GM23338 (cell line): ENCODE results near the gene DHRS12. TPM values are rescaled to one million over a fixed set of nuclear protein-coding genes. Genes with fewer than 3 reads are reported as not detected.

Experiments used
- ATAC-seq: fragments of 200-7000 bp; cut with Tn5 transposase; 3 replicates; pipeline ENCODE4 v1.9.1; 2020
- DNase-seq: peaks from one replicate; pipeline ENCODE4 v3.0.0-alpha.2; 2015; ENCODE audit warnings: low spot score
- H2AFZ ChIP-seq: fragments of 200-600 bp; sonication (generic); 2 replicates; pipeline ENCODE4 v1.8.0; 2016; ENCODE audit warnings: antibody characterized with exemption, mild to moderate bottlenecking, moderate library complexity
- H3F3A ChIP-seq: fragments of 200-600 bp; sonication (generic); replicated peaks from 2 replicates; pipeline ENCODE4 v1.8.0; 2017; ENCODE audit warnings: antibody characterized with exemption, mixed run types, low read depth
- H3K27ac ChIP-seq: fragments of 200-600 bp; sonication (generic); 2 replicates; pipeline ENCODE4 v1.6.1; 2016; ENCODE audit warnings: low read depth
- H3K27me3 ChIP-seq: fragments of 200-600 bp; sonication (generic); 2 replicates; pipeline ENCODE4 v1.8.0; 2016; ENCODE audit warnings: mild to moderate bottlenecking, mixed run types, moderate library complexity; ENCODE audit not compliant: insufficient read depth
- H3K36me3 ChIP-seq: fragments of 200-600 bp; sonication (generic); 2 replicates; pipeline ENCODE4 v1.8.0; 2016; ENCODE audit warnings: mild to moderate bottlenecking; ENCODE audit not compliant: insufficient read depth
- H3K4me1 ChIP-seq: fragments of 200-600 bp; sonication (generic); 2 replicates; pipeline ENCODE4 v1.8.0; 2016; ENCODE audit warnings: mild to moderate bottlenecking, moderate library complexity; ENCODE audit not compliant: insufficient read depth
- H3K4me2 ChIP-seq: fragments of 200-600 bp; sonication (generic); 2 replicates; pipeline ENCODE4 v1.7.1; 2017; ENCODE audit warnings: mixed run types
- H3K4me3 ChIP-seq: fragments of 200-600 bp; sonication (generic); 2 replicates; pipeline ENCODE4 v1.6.1; 2016; ENCODE audit warnings: mixed run types
- H3K79me2 ChIP-seq: fragments of 200-600 bp; sonication (generic); replicated peaks from 2 replicates; pipeline ENCODE4 v1.8.0; 2017; ENCODE audit warnings: mild to moderate bottlenecking; ENCODE audit not compliant: insufficient read depth
- H3K9me2 ChIP-seq: fragments of 200-600 bp; sonication (generic); 2 replicates; pipeline ENCODE4 v1.8.0; 2017; ENCODE audit not compliant: insufficient read depth
- H4K20me1 ChIP-seq: fragments of 200-600 bp; sonication (generic); replicated peaks from 2 replicates; pipeline ENCODE4 v1.8.0; 2017; ENCODE audit warnings: mild to moderate bottlenecking; ENCODE audit not compliant: insufficient read depth
- H3K27ac Mint-ChIP-seq: 2 replicates; pipeline ENCODE4 v1.8.0; 2020; ENCODE audit warnings: inconsistent platforms, mild to moderate bottlenecking, moderate library complexity, mixed read lengths
- H3K27me3 Mint-ChIP-seq: 3 replicates; pipeline ENCODE4 v1.8.0; 2022; ENCODE audit warnings: low read depth, mild to moderate bottlenecking, moderate library complexity, mixed read lengths, inconsistent platforms; ENCODE audit not compliant: insufficient read depth, poor library complexity
- H3K36me3 Mint-ChIP-seq: 3 replicates; pipeline ENCODE4 v1.8.0; 2021; ENCODE audit warnings: low read depth, mild to moderate bottlenecking, inconsistent platforms, moderate library complexity, mixed read lengths
- H3K4me1 Mint-ChIP-seq: 3 replicates; pipeline ENCODE4 v1.8.0; 2020; ENCODE audit warnings: mild to moderate bottlenecking, inconsistent platforms, mixed read lengths
- H3K4me3 Mint-ChIP-seq: 3 replicates; pipeline ENCODE4 v1.8.0; 2021; ENCODE audit warnings: moderate library complexity, mild to moderate bottlenecking, inconsistent platforms, mixed read lengths
- H3K9me3 Mint-ChIP-seq: 3 replicates; pipeline ENCODE4 v1.8.0; 2020; ENCODE audit warnings: moderate library complexity, mild to moderate bottlenecking, inconsistent platforms, mixed read lengths
- CREB1 ChIP-seq: fragments of 250-450 bp; sonication (Bioruptor Pico); IDR thresholded peaks from 2 replicates; pipeline ENCODE4 v1.5.0; 2020; ENCODE audit warnings: low read depth, mild to moderate bottlenecking, moderate library complexity
- CTCF ChIP-seq, 2 experiments: fragments of 200-600 bp in 1 of 2; sonication (generic) in 1 of 2; conservative IDR thresholded peaks; 2 replicates each; pipeline versions ENCODE4 v1.5.1 to v1.6.1; 2016 to 2017; ENCODE audit warnings: antibody characterized with exemption in 2 of 2, low read depth in 2 of 2, mild to moderate bottlenecking in 2 of 2, moderate library complexity in 1 of 2
- ETS1 ChIP-seq: IDR thresholded peaks from 2 replicates; pipeline ENCODE4 v1.6.1; 2016; ENCODE audit warnings: antibody characterized with exemption
- EZH2 ChIP-seq: fragments of 200-600 bp; sonication (generic); IDR thresholded peaks from one replicate; pipeline ENCODE4 v1.8.0; 2017; ENCODE audit warnings: antibody characterized with exemption, mild to moderate bottlenecking, low read depth; ENCODE audit not compliant: unreplicated experiment
- EZH2phosphoT487 ChIP-seq: fragments of 200-600 bp; sonication (generic); IDR thresholded peaks from one replicate; pipeline ENCODE4 v1.8.1; 2018; ENCODE audit warnings: antibody characterized with exemption; ENCODE audit not compliant: unreplicated experiment
- JUNB ChIP-seq: IDR thresholded peaks from one replicate; pipeline ENCODE4 v1.6.1; 2016; ENCODE audit warnings: antibody characterized with exemption; ENCODE audit not compliant: unreplicated experiment
- NANOG ChIP-seq: IDR thresholded peaks from 2 replicates; pipeline ENCODE4 v1.6.1; 2016; ENCODE audit warnings: antibody characterized with exemption, borderline replicate concordance
- POLR2AphosphoS5 ChIP-seq: IDR thresholded peaks from 2 replicates; pipeline ENCODE4 v1.6.1; 2016; ENCODE audit warnings: antibody characterized with exemption, low read depth
- REST ChIP-seq: IDR thresholded peaks from one replicate; pipeline ENCODE4 v1.6.1; 2018; ENCODE audit warnings: antibody characterized with exemption; ENCODE audit not compliant: unreplicated experiment
- STAT1 ChIP-seq: IDR thresholded peaks from one replicate; pipeline ENCODE4 v1.6.1; 2016; ENCODE audit warnings: antibody characterized with exemption; ENCODE audit not compliant: unreplicated experiment
- ZNF114 ChIP-seq: fragments of 250-450 bp; sonication (Bioruptor Pico); IDR thresholded peaks from 2 replicates; pipeline ENCODE4 v1.5.0; 2020; ENCODE audit warnings: mild to moderate bottlenecking, moderate library complexity
- ZNF331 ChIP-seq: fragments of 250-450 bp; sonication (Bioruptor Pico); IDR thresholded peaks from 2 replicates; pipeline ENCODE4 v1.5.0; 2020; ENCODE audit warnings: low read depth, mild to moderate bottlenecking, moderate library complexity
- ZNF462 ChIP-seq: fragments of 250-450 bp; sonication (Bioruptor Pico); IDR thresholded peaks from 2 replicates; pipeline ENCODE4 v1.5.0; 2020; ENCODE audit warnings: mild to moderate bottlenecking, moderate library complexity
- polyA plus RNA-seq: library from polyadenylated mRNA; unstranded; fragments of >200 nt; fragmentation: Nextera tagmentation; extraction: Ambion mirVana; gene quantifications from 2 replicates; pipeline ENCODE4 v1.2.1, GENCODE V29; 2016
- total RNA-seq: library from RNA; depleted of rRNA; stranded (reverse); fragments of >200 nt; shearing (Covaris generic); gene quantifications from 2 replicates; pipeline ENCODE4 v1.2.3, GENCODE V29; 2014

DHRS12 gene
- total and polyA plus RNA-seq, 2 experiments from 2014 or later = 4.6 to 12.2 TPM

- Histone ChIP-seq H3K36me3 (no peaks in the 10 kb centered on the region), H3K9me2 (no peaks in the 10 kb centered on the region), H3K4me2 (no peak overlapping the region), H3K27ac (no peak overlapping the region), H3K4me1 (0 out of 2 replicates have a peak, but pooled peaks cover 3% of the 10 kb centered on the region), H2AFZ (no peak overlapping the region), H3K79me2 (no peaks in the 10 kb centered on the region), H3K4me3 (no peak overlapping the region), H3K27me3 (no peaks in the 10 kb centered on the region), H3F3A (no peaks in the 10 kb centered on the region), H4K20me1 (no peaks in the 10 kb centered on the region)
- H3K4me3 Mint-ChIP-seq = no peak overlapping the region
- peaks cover 22% of the 10 kb centered on the region for H3K4me1 Mint-ChIP-seq
- H3K27me3 Mint-ChIP-seq = no peaks in the 10 kb centered on the region
- no peak overlapping the region for H3K27ac Mint-ChIP-seq
- no peaks in the 10 kb centered on the region for H3K36me3 Mint-ChIP-seq
- TF ChIP-seq CREB1 (CRISPR knock-in tag) (no peak), STAT1 (no peak), ZNF462 (no peak), JUNB (no peak), ZNF331 (no peak), ETS1 (no peak), NANOG (no peak), REST (no peak), ZNF114 (CRISPR knock-in tag) (no peak), POLR2AphosphoS5 (no peak), EZH2 (no peak), CTCF (conservative IDR thresholded peaks at IDR 0.05; ENCODE audit: low read depth in 2 of 2) (no peak), EZH2phosphoT487 (no peak)
- ATAC-seq (no peak), DNase-seq (no peak)
- no peaks in the 10 kb centered on the region for H3K9me3 Mint-ChIP-seq
Observed at GRCh38 chr13:51825681-51826254, 21.8 kb upstream of the DHRS12 start.
